A549 (cell line): ENCODE results near the gene TSHZ3. TPM values are rescaled to one million over a fixed set of nuclear protein-coding genes. Genes with fewer than 3 reads are reported as not detected.

ENCODE experiments used
- ATAC-seq, 2 experiments: fragments of 200-7000 bp in 1 of 2; fragments of >200 bp in 1 of 2; cut with Nextera tagmentation in 1 of 2; cut with Tn5 transposase in 1 of 2; 3 replicates each; pipeline versions ENCODE4 v1.8.0 to v1.9.1; 2018 to 2020; ENCODE audit warnings: mild to moderate bottlenecking in 1 of 2, moderate library complexity in 1 of 2
- CTCF ChIA-PET: fragments of 300-600 bp; sonication (Branson Sonifier 250); formaldehyde crosslinking; extraction: SDS; loops from one replicate; lab custom pipeline; 2021; ENCODE audit warnings: antibody characterized with exemption, inconsistent platforms; lab: Yijun Ruan, JAX
- POLR2A ChIA-PET: fragments of 350-600 bp; formaldehyde crosslinking; extraction: SDS; loops from one replicate; lab custom pipeline; 2021; ENCODE audit warnings: antibody characterized with exemption, inconsistent platforms; lab: Yijun Ruan, JAX
- DNase-seq, 2 experiments: peaks; one replicate each; pipeline versions ENCODE4 v3.0.0 to v3.0.0-alpha.2; 2011 to 2016; ENCODE audit warnings: low read depth in 1 of 2, low spot score in 1 of 2
- FAIRE-seq: peaks from 2 replicates; lab custom pipeline; 2011; peaks lifted over from hg19 to GRCh38; lab: Jason Lieb, UNC
- H3K27ac ChIP-seq, 2 experiments: fragments of >200 bp; sonication (Bioruptor Twin); formaldehyde crosslinking; 3 replicates each; pipeline ENCODE4 v1.5.1; 2016 to 2017
- H3K4me1 ChIP-seq: fragments of >200 bp; sonication (Bioruptor Twin); formaldehyde crosslinking; 3 replicates; pipeline ENCODE4 v1.6.1; 2016
- H3K4me2 ChIP-seq: fragments of >200 bp; sonication (Bioruptor Twin); formaldehyde crosslinking; 3 replicates; pipeline ENCODE4 v1.6.1; 2016
- H3K4me3 ChIP-seq: fragments of >200 bp; sonication (Bioruptor Twin); formaldehyde crosslinking; 3 replicates; pipeline ENCODE4 v1.5.1; 2016
- H3K9me3 ChIP-seq: fragments of >200 bp; sonication (Bioruptor Twin); formaldehyde crosslinking; 3 replicates; pipeline ENCODE4 v1.6.1; 2016
- BCL3 ChIP-seq: fragments of >200 bp; sonication (Bioruptor Twin); formaldehyde crosslinking; IDR thresholded peaks from 3 replicates; pipeline ENCODE4 v1.6.1; 2016
- CHD4 ChIP-seq: fragments of 200-600 bp; sonication (generic); IDR thresholded peaks from 2 replicates; pipeline ENCODE4 v1.6.1; 2016; ENCODE audit warnings: antibody characterized with exemption, mild to moderate bottlenecking, borderline replicate concordance
- EHF ChIP-seq: fragments of 250-450 bp; sonication (Bioruptor Pico); IDR thresholded peaks from 2 replicates; pipeline ENCODE4 v1.5.0; 2020; ENCODE audit warnings: mild to moderate bottlenecking
- FOXS1 ChIP-seq: fragments of 250-450 bp; sonication (Bioruptor Pico); IDR thresholded peaks from 2 replicates; pipeline ENCODE4 v1.5.0; 2020; ENCODE audit warnings: mild to moderate bottlenecking, moderate library complexity
- GATA3 ChIP-seq: IDR thresholded peaks from 2 replicates; pipeline ENCODE4 v1.6.1; 2012; ENCODE audit warnings: borderline replicate concordance
- HDAC2 ChIP-seq: fragments of 200-600 bp; sonication (generic); IDR thresholded peaks from 2 replicates; pipeline ENCODE4 v1.6.1; 2016
- HES2 ChIP-seq: fragments of >200 bp; sonication (Bioruptor Twin); formaldehyde crosslinking; IDR thresholded peaks from 2 replicates; pipeline ENCODE4 v1.6.1; 2016
- HEYL ChIP-seq: fragments of 250-450 bp; sonication (Bioruptor Pico); IDR thresholded peaks from 2 replicates; pipeline ENCODE4 v1.8.0; 2021; ENCODE audit warnings: mild to moderate bottlenecking, moderate library complexity
- HOXB5 ChIP-seq: fragments of 250-450 bp; sonication (Bioruptor Pico); IDR thresholded peaks from 2 replicates; pipeline ENCODE4 v1.5.0; 2020; ENCODE audit warnings: mild to moderate bottlenecking, moderate library complexity
- MAX ChIP-seq: IDR thresholded peaks from 2 replicates; pipeline ENCODE4 v1.6.1; 2012
- MAZ ChIP-seq: fragments of 150-350 bp; IDR thresholded peaks from 2 replicates; pipeline ENCODE4 v1.6.1; 2014; ENCODE audit warnings: antibody characterized with exemption, low read depth, low read length, borderline replicate concordance
- MYC ChIP-seq: IDR thresholded peaks from 2 replicates; pipeline ENCODE4 v1.6.1; 2012; ENCODE audit warnings: mild to moderate bottlenecking, inconsistent platforms, low read length, improper control_type of control experiment, borderline replicate concordance
- NFE2L2 ChIP-seq: fragments of 150-350 bp; conservative IDR thresholded peaks from 2 replicates; pipeline ENCODE4 v1.6.1; 2014; ENCODE audit warnings: low read length
- NPAS2 ChIP-seq: fragments of 250-450 bp; sonication (Bioruptor Pico); IDR thresholded peaks from 2 replicates; pipeline ENCODE4 v1.8.0; 2022; ENCODE audit warnings: mild to moderate bottlenecking, moderate library complexity, borderline replicate concordance
- NR3C1 ChIP-seq: fragments of >200 bp; sonication (Bioruptor Twin); formaldehyde crosslinking; IDR thresholded peaks from 3 replicates; pipeline ENCODE4 v1.6.1; 2017
- PBX3 ChIP-seq: IDR thresholded peaks from 2 replicates; pipeline ENCODE4 v1.6.1; 2012
- PHF8 ChIP-seq: fragments of 200-600 bp; sonication (generic); IDR thresholded peaks from 2 replicates; pipeline ENCODE4 v1.6.1; 2016; ENCODE audit warnings: low read depth, mild to moderate bottlenecking, antibody characterized with exemption, moderate library complexity, borderline replicate concordance
- POLR2A ChIP-seq: IDR thresholded peaks from 2 replicates; pipeline ENCODE4 v1.6.1; 2012; ENCODE audit warnings: mild to moderate bottlenecking, low read length
- RAD21 ChIP-seq, 2 experiments: fragments of >200 bp in 1 of 2; sonication (Bioruptor Twin) in 1 of 2; formaldehyde crosslinking in 1 of 2; IDR thresholded peaks in 1 of 2; conservative IDR thresholded peaks in 1 of 2; 2 replicates in 1 of 2; 3 replicates in 1 of 2; pipeline ENCODE4 v1.6.1; 2012 to 2018; ENCODE audit warnings: inconsistent platforms in 1 of 2
- RARB ChIP-seq: fragments of 250-450 bp; sonication (Bioruptor Pico); IDR thresholded peaks from 2 replicates; pipeline ENCODE4 v1.8.0; 2021; ENCODE audit warnings: mild to moderate bottlenecking, moderate library complexity
- USF2 ChIP-seq: fragments of 450-650 bp; IDR thresholded peaks from 2 replicates; pipeline ENCODE4 v1.6.1; 2014; ENCODE audit warnings: antibody characterized with exemption
- ZNF302 ChIP-seq: fragments of 250-450 bp; sonication (Bioruptor Pico); IDR thresholded peaks from 2 replicates; pipeline ENCODE4 v1.9.0; 2021; ENCODE audit warnings: inconsistent platforms, mild to moderate bottlenecking, moderate library complexity
- WGBS: methylation state at CpG from one replicate; pipeline ENCODE4 v1.1.6; 2017; ENCODE audit errors: missing lambda C conversion rate; 5-methylcytosine and 5-hydroxymethylcytosine counted together
- polyA plus RNA-seq, 4 experiments: library from polyadenylated mRNA; depleted of rRNA in 3 of 4; stranded (reverse); fragments of >200 nt; fragmentation: RNase III in 1 of 4; extraction: RNeasy Plus Mini Kit Qiagen cat#74134 plus additional on column Dnase treatment in 1 of 4; gene quantifications; 2 replicates in 3 of 4; 3 replicates in 1 of 4; pipeline ENCODE4 v1.2.3, GENCODE V29; 2011 to 2017

The TSHZ3 gene
- polyA plus RNA-seq, 2 of the 4 experiments (the other 2 are of a cell fraction): 0.92 to 2.0 TPM

GRCh38 chr19:31346184-31347059 is 2.8 kb downstream of the TSHZ3 start (continued):
- TF ChIP-seq USF2: no peak
- TF ChIP-seq PHF8: no peak
- TF ChIP-seq NFE2L2: no peak
- no peak for TF ChIP-seq CHD4
- TF ChIP-seq HDAC2: no peak
- TF ChIP-seq MAZ: no peak
- no peak for TF ChIP-seq FOXS1 (CRISPR knock-in tag)

GRCh38 chr19:31344403-31344802 is 4.8 kb downstream of the TSHZ3 start:
- no peak for FAIRE-seq
- 42% methylated on average over 9 of the region's 9 CpGs for WGBS

GRCh38 chr19:31342926-31343325 is 6.3 kb downstream of the TSHZ3 start:
- FAIRE-seq (peak; percentile 85), DNase-seq (no peak), ATAC-seq (no peak)
- no peak overlapping the region for H3K4me2 ChIP-seq
- POLR2A ChIA-PET: no interaction called here
- H3K9me3 ChIP-seq: no peaks in the 10 kb centered on the region
- CTCF ChIA-PET: interaction anchor here (1.0 kb wide), 1 partner anchor 1227 kb away, joined by 3 read pairs; no protein-coding TSS in a partner anchor
- no peak for TF ChIP-seq RARB
- no peak for TF ChIP-seq MAX
- TF ChIP-seq NR3C1: no peak
- no peak for TF ChIP-seq BCL3
- TF ChIP-seq EHF (CRISPR knock-in tag): no peak
- no peak for TF ChIP-seq MAZ
- no peak for TF ChIP-seq RAD21 (conservative IDR thresholded peaks at IDR 0.05 in 1 of 2, IDR thresholded peaks at IDR 0.05 in 1 of 2)
- TF ChIP-seq NPAS2 (CRISPR knock-in tag): no peak
- no peak for TF ChIP-seq HOXB5 (CRISPR knock-in tag)
- no peak for TF ChIP-seq ZNF302 (CRISPR knock-in tag)
- TF ChIP-seq CHD4: no peak
- TF ChIP-seq GATA3: no peak
- no peak for TF ChIP-seq NFE2L2
- no peak for TF ChIP-seq PBX3
- TF ChIP-seq HEYL: no peak
- no peak for TF ChIP-seq MYC
- no peaks in the 10 kb centered on the region for H3K4me1 ChIP-seq
- 42% methylated on average over 5 of the region's 5 CpGs for WGBS
- no peak overlapping the region for H3K27ac ChIP-seq
- no peak overlapping the region for H3K4me3 ChIP-seq

More at GRCh38 chr19:31344403-31344802, 4.8 kb downstream of the TSHZ3 start:
- Histone ChIP-seq H3K4me3 (no peak overlapping the region), H3K4me2 (no peak overlapping the region), H3K9me3 (no peaks in the 10 kb centered on the region), H3K4me1 (no peaks in the 10 kb centered on the region), H3K27ac (no peak overlapping the region)
- ChIA-PET POLR2A (no interaction called here), CTCF (no interaction called here)
- DNase-seq (no peak), ATAC-seq (no peak)
- TF ChIP-seq MYC (no peak), HES2 (no peak), POLR2A (0 out of 2 replicates have a peak, but pooled peaks have one; percentile 12)
